Liver (tissue), 9 donors: ENCODE measurements around the gene SOX8. TPM values are rescaled to one million over a fixed set of nuclear protein-coding genes. Genes with fewer than 3 reads are reported as not detected.

Experiments used
- DNase-seq: peaks from one replicate; pipeline ENCODE4 v3.0.0-alpha.2; 2017; ENCODE audit warnings: low spot score
- H3K27ac ChIP-seq, 2 donors: one replicate each; pipeline ENCODE4 v1.7.0; 2013; ENCODE audit warnings: inconsistent platforms in 2 of 2, low read length in 2 of 2, control low read depth in 1 of 2, low read depth in 1 of 2, mild to moderate bottlenecking in 1 of 2
- H3K27me3 ChIP-seq, 4 donors: one replicate each; pipeline versions ENCODE4 v1.6.1 to v1.7.0; 2013; ENCODE audit warnings: low read length in 3 of 4, inconsistent platforms in 1 of 4, mild to moderate bottlenecking in 1 of 4, moderate library complexity in 1 of 4; ENCODE audit not compliant: control insufficient read depth in 4 of 4, insufficient read depth in 4 of 4
- H3K36me3 ChIP-seq, 4 donors: one replicate each; pipeline versions ENCODE4 v1.6.1 to v1.7.0; 2013; ENCODE audit warnings: low read length in 3 of 4, mild to moderate bottlenecking in 3 of 4, low read depth in 1 of 4, moderate library complexity in 1 of 4; ENCODE audit not compliant: control insufficient read depth in 4 of 4, insufficient read depth in 3 of 4
- H3K4me1 ChIP-seq, 4 donors: one replicate each; pipeline versions ENCODE4 v1.6.1 to v1.7.0; 2013; ENCODE audit warnings: low read length in 3 of 4, mild to moderate bottlenecking in 3 of 4, moderate library complexity in 1 of 4; ENCODE audit not compliant: control insufficient read depth in 4 of 4, insufficient read depth in 4 of 4
- H3K4me3 ChIP-seq, 3 donors: one replicate each; pipeline versions ENCODE4 v1.6.1 to v1.7.0; 2013; ENCODE audit warnings: low read length in 3 of 3, control low read depth in 1 of 3, low read depth in 1 of 3, mild to moderate bottlenecking in 1 of 3
- H3K9ac ChIP-seq, 2 donors: one replicate each; pipeline ENCODE4 v1.7.0; 2013; ENCODE audit warnings: low read length in 2 of 2, mild to moderate bottlenecking in 2 of 2, moderate library complexity in 2 of 2, control low read depth in 1 of 2, low read depth in 1 of 2
- H3K9me3 ChIP-seq, 4 donors: one replicate each; pipeline versions ENCODE4 v1.6.1 to v1.7.0; 2013; ENCODE audit warnings: low read length in 3 of 4; ENCODE audit not compliant: control insufficient read depth in 4 of 4
- ATF3 ChIP-seq: IDR thresholded peaks from 2 replicates; pipeline ENCODE4 v1.6.1; 2016; ENCODE audit warnings: antibody characterized with exemption
- CTCF ChIP-seq: fragments of 150-350 bp; IDR thresholded peaks from 2 replicates; pipeline ENCODE4 v1.5.1; 2017; ENCODE audit warnings: improper control_type of control experiment, low read depth, low read length; ENCODE audit not compliant: missing input control
- EGR1 ChIP-seq, 2 donors: IDR thresholded peaks; 2 replicates each; pipeline ENCODE4 v1.6.1; 2016 to 2018; ENCODE audit warnings: antibody characterized with exemption in 2 of 2, low read depth in 2 of 2
- FOXA1 ChIP-seq: IDR thresholded peaks from 2 replicates; pipeline ENCODE4 v1.6.1; 2016; ENCODE audit warnings: antibody characterized with exemption
- FOXA2 ChIP-seq: IDR thresholded peaks from 2 replicates; pipeline ENCODE4 v1.6.1; 2016; ENCODE audit warnings: antibody characterized with exemption
- GABPA ChIP-seq, 2 donors: IDR thresholded peaks in 1 of 2; conservative IDR thresholded peaks in 1 of 2; 2 replicates each; pipeline ENCODE4 v1.6.1; 2016; ENCODE audit warnings: antibody characterized with exemption in 2 of 2, mild to moderate bottlenecking in 1 of 2, moderate library complexity in 1 of 2
- HNF4A ChIP-seq, 2 donors: conservative IDR thresholded peaks; 2 replicates each; pipeline ENCODE4 v1.6.1; 2016; ENCODE audit warnings: antibody characterized with exemption in 2 of 2, mild to moderate bottlenecking in 2 of 2
- HNF4G ChIP-seq: IDR thresholded peaks from 2 replicates; pipeline ENCODE4 v1.6.1; 2016; ENCODE audit warnings: antibody characterized with exemption
- JUND ChIP-seq, 2 donors: IDR thresholded peaks; 2 replicates each; pipeline ENCODE4 v1.6.1; 2016; ENCODE audit warnings: antibody characterized with exemption in 2 of 2
- MAX ChIP-seq: IDR thresholded peaks from 2 replicates; pipeline ENCODE4 v1.6.1; 2016; ENCODE audit warnings: antibody characterized with exemption
- NR2F2 ChIP-seq: IDR thresholded peaks from 2 replicates; pipeline ENCODE4 v1.6.1; 2016; ENCODE audit warnings: antibody characterized with exemption
- RAD21 ChIP-seq, 2 donors: IDR thresholded peaks; 2 replicates each; pipeline ENCODE4 v1.6.1; 2016; ENCODE audit warnings: antibody characterized with exemption in 2 of 2, mild to moderate bottlenecking in 2 of 2
- REST ChIP-seq: IDR thresholded peaks from 2 replicates; pipeline ENCODE4 v1.6.1; 2016; ENCODE audit warnings: antibody characterized with exemption, mild to moderate bottlenecking
- RXRA ChIP-seq, 2 donors: IDR thresholded peaks; 2 replicates each; pipeline ENCODE4 v1.6.1; 2017 to 2018; ENCODE audit warnings: antibody characterized with exemption in 2 of 2, mild to moderate bottlenecking in 1 of 2
- SP1 ChIP-seq: IDR thresholded peaks from 2 replicates; pipeline ENCODE4 v1.6.1; 2018; ENCODE audit warnings: antibody characterized with exemption, mild to moderate bottlenecking
- TAF1 ChIP-seq: conservative IDR thresholded peaks from 2 replicates; pipeline ENCODE4 v1.6.1; 2016; ENCODE audit warnings: antibody characterized with exemption, mild to moderate bottlenecking
- ZBTB33 ChIP-seq: IDR thresholded peaks from 2 replicates; pipeline ENCODE4 v1.6.1; 2016; ENCODE audit warnings: antibody characterized with exemption
- WGBS: extraction: QIAGEN DNeasy Blood & Tissue Kit; methylation state at CpG from one replicate; pipeline ENCODE4 v1.1.7; 2013; 5-methylcytosine and 5-hydroxymethylcytosine counted together
- polyA plus RNA-seq, 2 donors: library from polyadenylated mRNA; stranded (reverse) in 1 of 2; unstranded in 1 of 2; fragments of 200-250 nt in 1 of 2; fragments of >200 nt in 1 of 2; fragmentation: Nextera tagmentation in 1 of 2; extraction: Ambion mirVana in 1 of 2; gene quantifications; one replicate each; pipeline versions ENCODE4 v1.2.1 to v1.2.3, GENCODE V29; 2013 to 2015
- total RNA-seq, 2 donors: library from RNA; depleted of rRNA; stranded (reverse); fragments of >200 nt; gene quantifications; one replicate each; pipeline ENCODE4 v1.2.3, GENCODE V29; 2014
- donor health status: healthy.
- donor health status: healthy.
- donor health status: healthy.
- donor health status: healthy.
- donor health status: healthy.

Gene SOX8
- total and polyA plus RNA-seq, 4 donors: 0.05 to 0.33 (median 0.17) TPM; not detected in 1

GRCh38 chr16:1027501-1027815 lies 45.9 kb downstream of the SOX8 start:
- H3K9me3 ChIP-seq: no peaks in the 10 kb centered on the region
- DNase-seq: no peak
- 82% methylated on average over 22 of the region's 22 CpGs for whole genome bisulfite sequencing
- peaks cover 0 to 8% (median 2%) of the 10 kb centered on the region in 4 donors for H3K27me3 ChIP-seq
- H3K36me3 ChIP-seq: no peaks in the 10 kb centered on the region
- H3K9ac ChIP-seq: no peak overlapping the region
- no peak overlapping the region for H3K4me3 ChIP-seq
- no peaks in the 10 kb centered on the region for H3K4me1 ChIP-seq
- H3K27ac ChIP-seq: no peak overlapping the region
- no peak for TF ChIP-seq EGR1 (IDR thresholded peaks at IDR 0.05; ENCODE audit: low read depth in 2 of 2)
- no peak for TF ChIP-seq SP1
- TF ChIP-seq REST: no peak
- TF ChIP-seq NR2F2: no peak
- no peak for TF ChIP-seq CTCF
- TF ChIP-seq TAF1: no peak
- no peak for TF ChIP-seq RXRA (IDR thresholded peaks at IDR 0.05)
- no peak for TF ChIP-seq RAD21 (IDR thresholded peaks at IDR 0.05)
- no peak for TF ChIP-seq ZBTB33
- TF ChIP-seq JUND (IDR thresholded peaks at IDR 0.05): no peak
- no peak for TF ChIP-seq HNF4A (conservative IDR thresholded peaks at IDR 0.05)
- no peak for TF ChIP-seq MAX
- no peak for TF ChIP-seq GABPA (IDR thresholded peaks at IDR 0.05 in 1 of 2, conservative IDR thresholded peaks at IDR 0.05 in 1 of 2)

- no peak for DNase-seq
- Histone ChIP-seq H3K9ac (no peak overlapping the region), H3K4me1 (no peaks in the 10 kb centered on the region), H3K27ac (no peak overlapping the region), H3K9me3 (no peaks in the 10 kb centered on the region), H3K4me3 (no peak overlapping the region), H3K36me3 (no peaks in the 10 kb centered on the region), H3K27me3 (peaks cover 0 to 8% (median 2%) of the 10 kb centered on the region in 4 donors)
- 64% methylated on average over 15 of the region's 15 CpGs for WGBS
- TF ChIP-seq FOXA1: no peak
- TF ChIP-seq GABPA (IDR thresholded peaks at IDR 0.05 in 1 of 2, conservative IDR thresholded peaks at IDR 0.05 in 1 of 2): no peak
- TF ChIP-seq HNF4A (conservative IDR thresholded peaks at IDR 0.05): no peak
- TF ChIP-seq NR2F2: no peak
- TF ChIP-seq FOXA2: no peak
- no peak for TF ChIP-seq RAD21 (IDR thresholded peaks at IDR 0.05)
- no peak for TF ChIP-seq HNF4G
- TF ChIP-seq RXRA (IDR thresholded peaks at IDR 0.05): no peak
- no peak for TF ChIP-seq ATF3
- no peak for TF ChIP-seq EGR1 (IDR thresholded peaks at IDR 0.05; ENCODE audit: low read depth in 2 of 2)
- TF ChIP-seq TAF1: no peak
- TF ChIP-seq CTCF: no peak
Measured at GRCh38 chr16:1028056-1028455, 46.5 kb downstream of the SOX8 start.
